NT2/D1 (cell line): ENCODE measurements around the gene AQP2.

Experiments
- SUZ12 ChIP-seq: IDR thresholded peaks from 2 replicates; pipeline ENCODE4 v1.6.1; 2011; ENCODE audit not compliant: insufficient read length, insufficient read depth; ENCODE audit errors: extremely low read depth
- YY1 ChIP-seq: IDR thresholded peaks from 2 replicates; pipeline ENCODE4 v1.6.1; 2011; ENCODE audit not compliant: insufficient read length, insufficient read depth
- ZNF274 ChIP-seq: IDR thresholded peaks from 2 replicates; pipeline ENCODE4 v1.6.1; 2011; ENCODE audit warnings: mild to moderate bottlenecking, low read depth, low read length

- no peak for TF ChIP-seq ZNF274
- TF ChIP-seq SUZ12, result no peak
- TF ChIP-seq YY1, result no peak
Observed at GRCh38 chr12:50006754-50007442, 56.4 kb downstream of the AQP2 start.
